HG03521 (cell line): ENCODE results near the gene OR52E2.
"Not testable (repeated sequence)": the region's sequence is repeated elsewhere in the genome, so short reads cannot be mapped to it uniquely, and the experiment has no call there.

Experiments used
- ATAC-seq: cut with Tn5 transposase; IDR thresholded peaks from one replicate; pipeline ENCODE4 v1.9.1; 2021; ENCODE audit warnings: mild to moderate bottlenecking, moderate library complexity; ENCODE audit not compliant: unreplicated experiment

The OR52E2 gene

GRCh38 chr11:5059391-5059790 is at the start of gene OR52E2:
Gene OR52E2 (minus strand): TSS chr11:5059627. CDS start chr11:5059627, 0 bp downstream.
- ATAC-seq, result no peak

GRCh38 chr11:5107285-5107684 is 47.9 kb upstream of the OR52E2 start:
- ATAC-seq, result no peak

DNA sequence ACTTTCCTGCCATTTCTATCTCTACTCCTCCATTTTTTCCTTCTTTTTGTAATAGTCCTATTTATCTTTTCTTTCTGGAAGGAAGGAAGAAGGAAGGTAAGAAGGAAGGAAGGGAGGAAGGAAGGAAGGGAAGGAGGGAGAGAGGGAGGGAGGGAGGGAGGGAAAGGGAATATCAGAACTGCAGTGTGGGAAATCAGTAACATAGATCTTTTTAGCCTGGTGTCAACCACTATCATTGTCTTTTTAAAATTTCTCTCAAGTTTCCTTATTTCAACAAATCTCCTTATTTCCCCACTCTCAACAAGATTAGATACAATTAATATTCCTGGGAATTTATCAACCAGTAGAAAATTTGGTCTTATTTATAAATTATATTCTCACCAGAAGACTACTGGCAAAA is 43.6 kb upstream of the OR52E2 start:
- no peak for ATAC-seq

DNA sequence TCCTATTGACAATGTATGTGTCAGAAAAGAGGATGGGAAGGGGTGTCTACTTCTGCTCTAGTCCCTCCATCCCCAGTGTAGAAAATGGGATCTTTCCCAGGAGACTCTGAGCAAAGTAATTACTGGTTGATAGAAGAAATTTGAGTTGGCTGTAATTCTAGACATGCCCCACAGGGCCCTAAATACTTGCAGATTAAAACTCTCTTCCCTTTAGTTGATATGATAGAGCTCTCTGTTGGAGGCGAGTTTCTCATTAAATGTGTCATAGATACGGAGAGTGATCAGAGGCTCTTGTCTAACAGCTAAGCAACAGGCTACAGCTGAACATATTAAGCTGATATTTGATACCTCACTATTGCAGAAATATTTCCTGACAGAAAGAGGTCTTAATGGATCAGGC is 42.8 kb upstream of the OR52E2 start:
- ATAC-seq, result no peak

DNA sequence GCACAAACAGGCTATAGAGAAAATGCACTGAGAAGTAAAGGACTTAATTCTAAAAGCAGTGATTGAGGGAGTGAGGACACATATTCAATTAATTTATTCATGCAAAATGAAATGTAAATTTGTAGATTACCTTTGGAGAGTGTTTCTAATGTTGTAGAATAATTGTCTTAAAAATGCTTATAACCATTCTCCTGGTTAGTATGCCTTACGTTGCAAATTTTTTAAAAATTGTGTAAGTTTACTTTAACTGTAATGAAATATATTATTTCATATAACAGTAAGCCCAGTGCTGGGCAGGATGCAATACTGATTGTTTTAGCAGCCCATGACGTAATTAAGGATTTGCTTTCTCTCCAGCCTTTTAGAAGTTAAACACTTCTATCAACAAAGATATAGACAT is 36.6 kb upstream of the OR52E2 start:
- no peak for ATAC-seq

- no peak for ATAC-seq
Observed at GRCh38 chr11:5092821-5093585, 33.6 kb upstream of the OR52E2 start.

DNA sequence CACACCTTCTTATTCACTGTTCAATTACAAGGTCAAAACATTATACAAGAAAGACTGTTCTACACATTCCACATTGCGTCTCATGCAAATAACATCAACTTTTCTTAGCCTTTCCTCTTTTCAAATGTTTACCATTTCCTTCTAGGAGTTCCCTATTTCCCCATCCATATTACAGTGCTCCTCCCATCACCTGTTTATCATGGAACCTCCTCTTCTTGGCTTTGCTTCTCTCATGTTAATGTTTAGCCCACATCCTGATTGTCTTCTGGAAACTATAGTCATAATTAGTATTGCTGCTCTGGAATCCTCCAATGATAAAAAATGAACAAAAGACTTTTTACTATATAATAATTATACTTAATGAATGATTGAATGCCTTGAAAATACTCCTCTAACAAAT is 31.2 kb upstream of the OR52E2 start:
- no peak for ATAC-seq

GRCh38 chr11:5088556-5088955 is 29.1 kb upstream of the OR52E2 start:
- no peak for ATAC-seq

DNA sequence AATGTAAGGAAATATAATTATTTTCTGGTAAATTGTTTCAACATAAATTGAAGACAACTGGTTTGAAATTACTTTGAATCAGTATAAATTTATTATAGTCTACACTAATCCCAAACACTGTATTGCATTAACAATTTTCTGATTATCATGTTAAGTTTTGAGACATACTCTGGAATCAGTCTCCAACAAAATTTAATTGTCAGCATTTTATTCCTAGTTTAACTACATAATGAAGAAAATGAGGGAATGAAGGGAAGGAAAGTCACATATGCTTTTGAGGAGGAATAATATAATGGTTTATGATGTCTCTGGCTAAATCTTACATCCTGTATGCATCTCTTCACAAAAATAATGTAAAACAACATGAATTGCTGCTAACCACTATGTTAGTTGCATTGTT is 24.2 kb upstream of the OR52E2 start:
- ATAC-seq, result no peak

GRCh38 chr11:5081405-5081804 is 22.0 kb upstream of the OR52E2 start:
- ATAC-seq, result no peak

DNA sequence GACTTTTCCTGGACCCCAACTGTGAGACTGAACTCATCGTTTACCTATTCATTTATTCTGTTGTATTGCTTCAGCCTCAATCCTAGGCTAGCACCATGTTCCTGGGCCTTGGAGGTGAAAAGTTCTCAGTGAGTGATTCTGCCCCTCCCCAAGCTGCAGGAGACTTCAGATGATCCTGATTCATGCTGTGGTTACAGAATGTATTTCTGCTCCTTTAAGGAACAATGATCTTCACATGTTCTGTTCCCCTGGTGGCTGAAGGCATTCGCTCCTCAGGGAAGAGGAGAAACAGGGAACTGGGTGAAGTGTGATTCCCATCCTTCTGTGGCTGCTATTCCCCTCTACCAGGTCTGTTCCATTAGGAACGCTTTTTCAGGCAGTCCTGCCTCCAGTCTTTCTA is 12.4 kb upstream of the OR52E2 start:
- ATAC-seq, result no peak

GRCh38 chr11:5069272-5069671 is 9.8 kb upstream of the OR52E2 start, which contains the start of gene OR52E1:
Gene OR52E1 (plus strand): TSS chr11:5069572.
- no peak for ATAC-seq

DNA sequence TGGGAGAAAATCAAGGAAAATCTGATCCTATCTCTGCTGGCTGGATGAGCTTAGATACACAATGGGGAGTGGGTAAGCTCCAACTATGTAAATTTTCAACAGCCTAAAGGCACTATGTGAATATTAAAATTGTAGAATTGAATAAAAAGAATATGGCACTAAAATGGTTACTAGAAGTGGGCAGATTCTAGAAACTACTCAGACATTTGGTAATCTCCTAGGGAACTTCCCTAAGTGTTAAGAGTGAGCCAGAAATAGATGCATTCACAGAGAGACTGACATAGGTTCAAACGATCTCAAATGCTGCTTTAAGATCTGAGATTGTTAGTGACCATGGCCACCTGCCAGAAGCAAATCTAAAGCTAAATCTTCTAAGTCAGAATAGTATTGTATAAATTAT is 5.6 kb upstream of the OR52E2 start:
- ATAC-seq, result no peak

DNA sequence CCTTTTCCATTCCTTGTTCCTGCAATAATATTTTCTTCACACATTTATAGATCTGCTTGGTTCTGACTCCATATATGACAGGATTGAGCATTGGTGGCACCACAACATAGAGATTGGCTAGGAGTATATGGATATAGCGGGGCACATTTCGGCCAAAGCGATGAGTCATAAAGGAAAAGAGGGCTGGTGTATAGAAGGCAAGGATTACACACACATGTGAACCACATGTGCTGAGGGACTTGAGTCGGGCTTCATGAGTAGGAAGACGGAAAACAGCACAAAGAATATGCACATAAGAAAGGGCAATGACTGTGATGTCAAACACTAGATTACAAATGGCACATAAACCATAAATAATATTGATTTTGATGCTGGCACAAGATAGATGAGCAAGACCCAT is 748 bp downstream of the OR52E2 start:
- not testable (repeated sequence) for ATAC-seq

DNA sequence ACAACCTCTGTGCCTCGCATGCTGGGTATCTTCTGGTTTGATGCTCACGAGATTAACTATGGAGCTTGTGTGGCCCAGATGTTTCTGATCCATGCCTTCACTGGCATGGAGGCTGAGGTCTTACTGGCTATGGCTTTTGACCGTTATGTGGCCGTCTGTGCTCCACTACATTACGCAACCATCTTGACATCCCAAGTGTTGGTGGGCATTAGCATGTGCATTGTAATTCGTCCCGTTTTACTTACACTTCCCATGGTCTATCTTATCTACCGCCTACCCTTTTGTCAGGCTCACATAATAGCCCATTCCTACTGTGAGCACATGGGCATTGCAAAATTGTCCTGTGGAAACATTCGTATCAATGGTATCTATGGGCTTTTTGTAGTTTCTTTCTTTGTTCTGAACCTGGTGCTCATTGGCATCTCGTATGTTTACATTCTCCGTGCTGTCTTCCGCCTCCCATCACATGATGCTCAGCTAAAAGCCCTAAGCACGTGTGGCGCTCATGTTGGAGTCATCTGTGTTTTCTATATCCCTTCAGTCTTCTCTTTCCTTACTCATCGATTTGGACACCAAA is 12.6 kb downstream of the OR52E2 start:
- no peak for ATAC-seq

DNA sequence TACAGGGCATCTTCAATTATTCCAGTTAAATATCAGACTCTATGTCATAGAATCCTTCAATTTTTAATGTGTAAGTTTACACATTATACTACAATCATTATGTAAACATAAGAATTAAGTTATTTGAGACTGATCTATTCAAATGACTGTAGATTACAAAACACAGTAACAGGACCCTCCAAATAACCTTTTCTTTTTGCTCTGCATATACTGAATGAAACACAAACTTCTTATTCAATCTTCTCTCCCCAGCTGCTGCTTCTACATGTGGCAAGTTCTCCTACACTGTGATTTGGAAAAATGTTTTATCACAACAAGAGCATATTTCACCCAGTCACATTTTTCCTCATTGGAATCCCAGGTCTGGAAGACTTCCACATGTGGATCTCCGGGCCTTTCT is 13.2 kb downstream of the OR52E2 start, which contains the start of gene OR52J3:
OR52J3 (plus strand) TSS at position 301 of the 400 bp plus-strand sequence; CDS start at position 301, 0 bp downstream.
- no peak for ATAC-seq

GRCh38 chr11:5043380-5043779 is 16.0 kb downstream of the OR52E2 start:
- ATAC-seq, result no peak

DNA sequence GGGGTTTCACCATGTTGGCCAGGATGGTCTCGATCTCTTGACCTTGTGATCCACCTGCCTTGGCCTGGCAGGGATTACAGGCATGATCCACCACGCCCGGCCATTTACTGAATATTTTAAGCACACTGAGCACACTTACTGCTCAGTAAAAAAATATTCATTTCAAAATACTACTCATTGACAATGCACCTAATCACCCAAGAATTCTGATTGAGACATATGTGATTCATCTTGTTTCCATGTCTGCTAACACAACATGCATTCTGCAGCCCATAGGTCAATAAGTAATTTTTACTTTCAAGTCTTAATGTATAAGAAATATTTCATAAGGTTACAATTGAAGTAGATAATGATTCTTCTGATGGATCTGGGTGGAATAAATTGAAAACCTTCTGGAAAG is 17.3 kb downstream of the OR52E2 start:
- no peak for ATAC-seq

- no peak for ATAC-seq
Observed at GRCh38 chr11:5040876-5041275, 18.6 kb downstream of the OR52E2 start.

DNA sequence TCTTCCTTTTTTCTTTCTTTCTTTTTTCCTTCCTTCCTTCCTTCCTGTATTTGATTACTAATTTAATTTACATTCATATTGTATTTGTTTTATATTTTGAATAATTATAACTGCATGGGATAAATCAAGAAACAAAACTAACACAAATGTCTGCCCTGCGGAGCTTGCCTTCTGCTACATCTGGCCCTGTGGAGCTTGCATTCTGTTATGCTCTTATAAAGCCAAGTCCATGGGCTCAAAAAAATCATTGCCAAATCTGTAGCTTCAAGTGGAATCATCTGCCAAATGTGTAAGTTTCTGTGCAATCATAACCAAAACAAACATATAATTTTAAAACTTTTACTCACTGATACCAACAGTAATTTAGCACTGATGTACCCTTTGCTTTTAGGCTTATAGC is 21.1 kb downstream of the OR52E2 start:
- no peak for ATAC-seq

- no peak for ATAC-seq
Observed at GRCh38 chr11:5037926-5038325, 21.5 kb downstream of the OR52E2 start.

- no peak for ATAC-seq
Observed at GRCh38 chr11:5036669-5037068, 22.8 kb downstream of the OR52E2 start.

GRCh38 chr11:5021996-5022395 is 37.4 kb downstream of the OR52E2 start:
- ATAC-seq, result no peak
